Activated naive CD8-positive, alpha-beta T cell (primary cell): ENCODE data around the gene TSPAN18.

Source experiments
- H3K27ac Mint-ChIP-seq: one replicate; pipeline ENCODE4 v1.8.0; 2021; ENCODE audit warnings: mixed read lengths
- H3K27me3 Mint-ChIP-seq: one replicate; pipeline ENCODE4 v1.8.0; 2021; ENCODE audit warnings: mixed read lengths
- H3K36me3 Mint-ChIP-seq: one replicate; pipeline ENCODE4 v1.8.0; 2021; ENCODE audit warnings: mixed read lengths
- H3K4me1 Mint-ChIP-seq: one replicate; pipeline ENCODE4 v1.8.0; 2021; ENCODE audit warnings: low read depth, mixed read lengths
- H3K4me3 Mint-ChIP-seq: one replicate; pipeline ENCODE4 v1.8.0; 2021; ENCODE audit warnings: mild to moderate bottlenecking, mixed read lengths
- H3K9me3 Mint-ChIP-seq: one replicate; pipeline ENCODE4 v1.8.0; 2021; ENCODE audit warnings: low read depth, mixed read lengths

TSPAN18 gene

GRCh38 chr11:44740967-44741366, 14.2 kb downstream of the TSPAN18 start:
- Mint-ChIP-seq H3K4me1 (peaks cover 23% of the 10 kb centered on the region), H3K9me3 (no peaks in the 10 kb centered on the region), H3K27me3 (no peaks in the 10 kb centered on the region), H3K27ac (no peak overlapping the region), H3K4me3 (no peak overlapping the region), H3K36me3 (peaks cover 3% of the 10 kb centered on the region)

GRCh38 chr11:44741976-44742375, 15.2 kb downstream of the TSPAN18 start:
- Mint-ChIP-seq H3K27ac (no peak overlapping the region), H3K9me3 (no peaks in the 10 kb centered on the region), H3K4me3 (no peak overlapping the region), H3K27me3 (no peaks in the 10 kb centered on the region), H3K4me1 (peaks cover 23% of the 10 kb centered on the region), H3K36me3 (peaks cover 3% of the 10 kb centered on the region)

GRCh38 chr11:44742508-44743246, 15.9 kb downstream of the TSPAN18 start:
- peaks cover 25% of the 10 kb centered on the region for H3K4me1 Mint-ChIP-seq
- no peak overlapping the region for H3K27ac Mint-ChIP-seq
- no peak overlapping the region for H3K4me3 Mint-ChIP-seq
- H3K36me3 Mint-ChIP-seq, result peaks cover 3% of the 10 kb centered on the region
- H3K27me3 Mint-ChIP-seq, result no peaks in the 10 kb centered on the region
- no peaks in the 10 kb centered on the region for H3K9me3 Mint-ChIP-seq

- Mint-ChIP-seq H3K36me3 (peaks cover 3% of the 10 kb centered on the region), H3K27ac (no peak overlapping the region), H3K4me1 (peaks cover 28% of the 10 kb centered on the region), H3K4me3 (no peak overlapping the region), H3K9me3 (no peaks in the 10 kb centered on the region), H3K27me3 (no peaks in the 10 kb centered on the region)
Observed at GRCh38 chr11:44743326-44743725, 16.6 kb downstream of the TSPAN18 start.

- no peaks in the 10 kb centered on the region for H3K36me3 Mint-ChIP-seq
- H3K9me3 Mint-ChIP-seq, result no peaks in the 10 kb centered on the region
- H3K4me3 Mint-ChIP-seq, result no peak overlapping the region
- no peaks in the 10 kb centered on the region for H3K27me3 Mint-ChIP-seq
- H3K27ac Mint-ChIP-seq, result no peak overlapping the region
- H3K4me1 Mint-ChIP-seq, result peaks cover 32% of the 10 kb centered on the region
Observed at GRCh38 chr11:44743959-44744557, 17.3 kb downstream of the TSPAN18 start.

- H3K27ac Mint-ChIP-seq, result no peak overlapping the region
- H3K4me3 Mint-ChIP-seq, result peak overlapping the region; percentile 13
- H3K27me3 Mint-ChIP-seq, result no peaks in the 10 kb centered on the region
- no peaks in the 10 kb centered on the region for H3K36me3 Mint-ChIP-seq
- peaks cover 34% of the 10 kb centered on the region for H3K4me1 Mint-ChIP-seq
- no peaks in the 10 kb centered on the region for H3K9me3 Mint-ChIP-seq
Observed at GRCh38 chr11:44746894-44747293, 20.1 kb downstream of the TSPAN18 start.

- Mint-ChIP-seq H3K4me1 (peaks cover 34% of the 10 kb centered on the region), H3K9me3 (no peaks in the 10 kb centered on the region), H3K27me3 (no peaks in the 10 kb centered on the region), H3K36me3 (no peaks in the 10 kb centered on the region), H3K4me3 (peak overlapping the region; percentile 57), H3K27ac (peak overlapping the region; percentile 28)
Observed at GRCh38 chr11:44747316-44747715, 20.6 kb downstream of the TSPAN18 start.

- Mint-ChIP-seq H3K36me3 (peaks cover 1% of the 10 kb centered on the region), H3K9me3 (no peaks in the 10 kb centered on the region), H3K27me3 (no peaks in the 10 kb centered on the region), H3K4me3 (peak overlapping the region; percentile 57), H3K27ac (peak overlapping the region; percentile 28), H3K4me1 (peaks cover 34% of the 10 kb centered on the region)
Observed at GRCh38 chr11:44747836-44748235, 21.1 kb downstream of the TSPAN18 start.

- H3K27ac Mint-ChIP-seq, result no peak overlapping the region
- peaks cover 34% of the 10 kb centered on the region for H3K4me1 Mint-ChIP-seq
Observed at GRCh38 chr11:44748606-44749005, 21.8 kb downstream of the TSPAN18 start.

GRCh38 chr11:44749189-44749588, 22.4 kb downstream of the TSPAN18 start:
- H3K36me3 Mint-ChIP-seq, result peaks cover 5% of the 10 kb centered on the region
- no peak overlapping the region for H3K4me3 Mint-ChIP-seq

More at GRCh38 chr11:44748606-44749005, 21.8 kb downstream of the TSPAN18 start:
- peak overlapping the region; percentile 5 for H3K4me3 Mint-ChIP-seq
- no peaks in the 10 kb centered on the region for H3K9me3 Mint-ChIP-seq
- H3K36me3 Mint-ChIP-seq, result peaks cover 5% of the 10 kb centered on the region
- H3K27me3 Mint-ChIP-seq, result no peaks in the 10 kb centered on the region

GRCh38 chr11:44750551-44751465, 24.0 kb downstream of the TSPAN18 start:
- Mint-ChIP-seq H3K4me3 (no peak overlapping the region), H3K27me3 (no peaks in the 10 kb centered on the region), H3K9me3 (no peaks in the 10 kb centered on the region), H3K27ac (no peak overlapping the region), H3K36me3 (peaks cover 5% of the 10 kb centered on the region), H3K4me1 (peaks cover 24% of the 10 kb centered on the region)

More at GRCh38 chr11:44749189-44749588, 22.4 kb downstream of the TSPAN18 start:
- peaks cover 34% of the 10 kb centered on the region for H3K4me1 Mint-ChIP-seq
- no peak overlapping the region for H3K27ac Mint-ChIP-seq
- no peaks in the 10 kb centered on the region for H3K9me3 Mint-ChIP-seq
- H3K27me3 Mint-ChIP-seq, result no peaks in the 10 kb centered on the region

GRCh38 chr11:44752300-44752699, 25.5 kb downstream of the TSPAN18 start:
- no peaks in the 10 kb centered on the region for H3K27me3 Mint-ChIP-seq
- H3K36me3 Mint-ChIP-seq, result peaks cover 8% of the 10 kb centered on the region
- peaks cover 15% of the 10 kb centered on the region for H3K4me1 Mint-ChIP-seq
- H3K27ac Mint-ChIP-seq, result no peak overlapping the region
- no peak overlapping the region for H3K4me3 Mint-ChIP-seq
- H3K9me3 Mint-ChIP-seq, result no peaks in the 10 kb centered on the region

GRCh38 chr11:44752713-44753112, 26.0 kb downstream of the TSPAN18 start:
- Mint-ChIP-seq H3K27ac (no peak overlapping the region), H3K27me3 (no peaks in the 10 kb centered on the region), H3K4me1 (peaks cover 11% of the 10 kb centered on the region), H3K4me3 (no peak overlapping the region), H3K9me3 (peaks cover under 1% of the 10 kb centered on the region), H3K36me3 (peaks cover 11% of the 10 kb centered on the region)

GRCh38 chr11:44753961-44754645, 27.3 kb downstream of the TSPAN18 start:
- Mint-ChIP-seq H3K4me3 (no peak overlapping the region), H3K27ac (no peak overlapping the region), H3K36me3 (peaks cover 15% of the 10 kb centered on the region), H3K27me3 (no peaks in the 10 kb centered on the region), H3K9me3 (peaks cover 10% of the 10 kb centered on the region), H3K4me1 (peaks cover 1% of the 10 kb centered on the region)
